Endodermal cell (in vitro differentiated cells): Measurements from ENCODE around the gene IDI1. TPM values are rescaled to one million over a fixed set of nuclear protein-coding genes. Genes with fewer than 3 reads are reported as not detected.

ENCODE experiments used
- DNase-seq: peaks from one replicate; pipeline ENCODE4 v3.0.0-alpha.2; 2017
- H3K27ac ChIP-seq: 2 replicates; pipeline ENCODE4 v1.5.1; 2013; ENCODE audit warnings: mild to moderate bottlenecking, low read depth, low read length, moderate library complexity
- H3K27me3 ChIP-seq: 2 replicates; pipeline ENCODE4 v1.6.1; 2013; ENCODE audit warnings: mild to moderate bottlenecking, low read length, moderate library complexity; ENCODE audit not compliant: insufficient read depth, control insufficient read depth, poor library complexity, severe bottlenecking
- H3K36me3 ChIP-seq: 2 replicates; pipeline ENCODE4 v1.7.0; 2013; ENCODE audit warnings: mild to moderate bottlenecking, low read length, moderate library complexity; ENCODE audit not compliant: control insufficient read depth, insufficient read depth
- H3K4me1 ChIP-seq: one replicate; pipeline ENCODE4 v1.7.0; 2013; ENCODE audit warnings: low read length; ENCODE audit not compliant: control insufficient read depth, insufficient read depth
- H3K4me3 ChIP-seq: 2 replicates; pipeline ENCODE4 v1.5.1; 2013; ENCODE audit warnings: mild to moderate bottlenecking, low read length, moderate library complexity
- H3K9ac ChIP-seq: 2 replicates; pipeline ENCODE4 v1.6.1; 2013; ENCODE audit warnings: mild to moderate bottlenecking, low read length, moderate library complexity; ENCODE audit not compliant: poor library complexity, severe bottlenecking; ENCODE audit errors: extremely low read depth
- H3K9me3 ChIP-seq: 2 replicates; pipeline ENCODE4 v1.6.1; 2013; ENCODE audit warnings: mild to moderate bottlenecking, low read length, moderate library complexity; ENCODE audit not compliant: control insufficient read depth
- H3K27ac Mint-ChIP-seq: 2 replicates; pipeline ENCODE4 v1.8.0; 2020; ENCODE audit warnings: mixed read lengths
- H3K27me3 Mint-ChIP-seq: 2 replicates; pipeline ENCODE4 v1.8.0; 2021; ENCODE audit warnings: mild to moderate bottlenecking, mixed read lengths; ENCODE audit not compliant: insufficient read depth
- H3K36me3 Mint-ChIP-seq: 2 replicates; pipeline ENCODE4 v1.8.0; 2020; ENCODE audit warnings: low read depth, mixed read lengths
- H3K4me1 Mint-ChIP-seq: 2 replicates; pipeline ENCODE4 v1.8.0; 2020; ENCODE audit warnings: mixed read lengths
- H3K4me3 Mint-ChIP-seq: 2 replicates; pipeline ENCODE4 v1.8.0; 2020; ENCODE audit warnings: mild to moderate bottlenecking, moderate library complexity, mixed read lengths
- H3K9me3 Mint-ChIP-seq: 2 replicates; pipeline ENCODE4 v1.8.0; 2020; ENCODE audit warnings: mild to moderate bottlenecking, mixed read lengths
- WGBS, 2 experiments: methylation state at CpG; one replicate each; pipeline versions ENCODE4 v1.1.5 to v1.1.7; 2013; ENCODE audit warnings: missing lambda C conversion rate in 2 of 2, mixed read lengths in 1 of 2; ENCODE audit not compliant: insufficient coverage in 1 of 2, insufficient read length in 1 of 2; 5-methylcytosine and 5-hydroxymethylcytosine counted together
- long read RNA-seq, 4 experiments: library from polyadenylated mRNA in 2 of 4; library from RNA in 1 of 4; library from capped mRNA in 1 of 4; stranded (forward) in 3 of 4; unstranded in 1 of 4; transcript quantifications; one replicate each; pipeline ENCODE4 v2.0.0, GENCODE V29; 2020 to 2021; ENCODE audit warnings: inconsistent platforms in 1 of 4
- polyA plus RNA-seq, 2 experiments: library from polyadenylated mRNA; stranded (reverse); fragments of 50-300 nt; gene quantifications; one replicate each; pipeline ENCODE4 v1.2.3, GENCODE V29; 2013
- total RNA-seq, 2 donors: library from RNA; stranded (reverse); fragmentation: NEBNext Ultra II Directional in 1 of 2; extraction: Animal tissue kit (Norgen Biotek cat#: 25700) in 1 of 2; gene quantifications; 2 replicates in 1 of 2; 3 replicates in 1 of 2; pipeline ENCODE4 v1.2.1, GENCODE V29; 2021
- TF ChIP-seq, protein P1 (sequence below): fragments of 200-600 bp; sonication (generic); conservative IDR thresholded peaks from 2 replicates; pipeline ENCODE4 v1.5.0; 2021; ENCODE audit warnings: antibody characterized with exemption, mild to moderate bottlenecking

The IDI1 gene
- 10 to 100 TPM; 36.3 to 53.3 TPM for total RNA-seq
- polyA plus RNA-seq (2013, experiment 1 of 2): 181 TPM
- polyA plus RNA-seq (2013, experiment 2 of 2): 202 TPM
- long read RNA-seq, experiment 1, transcript IDI1-201 (5 exons, 2,301 nt): major isoform, 10 of 44 reads
- long read RNA-seq, experiment 1, partial matches to known transcripts: 20 of 44 reads
- long read RNA-seq, experiment 1, other reads (novel, unspliced or antisense): 12 of 44 reads
- long read RNA-seq, experiment 2, transcript IDI1-205 (4 exons, 1,066 nt): minor isoform, 28 of 142 reads
- long read RNA-seq, experiment 2, transcript IDI1-201 (5 exons, 2,301 nt): major isoform, 87 of 142 reads
- long read RNA-seq, experiment 2, partial matches to known transcripts: 16 of 142 reads
- long read RNA-seq, experiment 2, other reads (novel, unspliced or antisense): 9 of 142 reads
- long read RNA-seq, experiment 3, transcript IDI1-205 (4 exons, 1,066 nt): minor isoform, 81 of 698 reads
- long read RNA-seq, experiment 3, transcript IDI1-201 (5 exons, 2,301 nt): major isoform, 544 of 698 reads
- long read RNA-seq, experiment 3, partial matches to known transcripts: 60 of 698 reads
- long read RNA-seq, experiment 3, other reads (novel, unspliced or antisense): 13 of 698 reads
- long read RNA-seq, experiment 4, transcript IDI1-205 (4 exons, 1,066 nt): minor isoform, 113 of 318 reads
- long read RNA-seq, experiment 4, transcript IDI1-201 (5 exons, 2,301 nt): major isoform, 168 of 318 reads
- long read RNA-seq, experiment 4, partial matches to known transcripts: 33 of 318 reads
- long read RNA-seq, experiment 4, other reads (novel, unspliced or antisense): 3 of 318 reads

- no peaks in the 10 kb centered on the region for H3K27me3 Mint-ChIP-seq
- TF ChIP-seq, protein P1, sequence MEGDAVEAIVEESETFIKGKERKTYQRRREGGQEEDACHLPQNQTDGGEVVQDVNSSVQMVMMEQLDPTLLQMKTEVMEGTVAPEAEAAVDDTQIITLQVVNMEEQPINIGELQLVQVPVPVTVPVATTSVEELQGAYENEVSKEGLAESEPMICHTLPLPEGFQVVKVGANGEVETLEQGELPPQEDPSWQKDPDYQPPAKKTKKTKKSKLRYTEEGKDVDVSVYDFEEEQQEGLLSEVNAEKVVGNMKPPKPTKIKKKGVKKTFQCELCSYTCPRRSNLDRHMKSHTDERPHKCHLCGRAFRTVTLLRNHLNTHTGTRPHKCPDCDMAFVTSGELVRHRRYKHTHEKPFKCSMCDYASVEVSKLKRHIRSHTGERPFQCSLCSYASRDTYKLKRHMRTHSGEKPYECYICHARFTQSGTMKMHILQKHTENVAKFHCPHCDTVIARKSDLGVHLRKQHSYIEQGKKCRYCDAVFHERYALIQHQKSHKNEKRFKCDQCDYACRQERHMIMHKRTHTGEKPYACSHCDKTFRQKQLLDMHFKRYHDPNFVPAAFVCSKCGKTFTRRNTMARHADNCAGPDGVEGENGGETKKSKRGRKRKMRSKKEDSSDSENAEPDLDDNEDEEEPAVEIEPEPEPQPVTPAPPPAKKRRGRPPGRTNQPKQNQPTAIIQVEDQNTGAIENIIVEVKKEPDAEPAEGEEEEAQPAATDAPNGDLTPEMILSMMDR: no peak
- H3K4me3 ChIP-seq: peak within 1 kb of the TSS; percentile 100
- H3K9ac ChIP-seq: peak within 1 kb of the TSS; percentile 92
- 0% methylated on average over 22 to 83 of the region's 83 CpGs for WGBS, 2 experiments
- H3K9me3 ChIP-seq: no peaks in the 10 kb centered on the region
- peak; percentile 99 for DNase-seq
- peaks cover 51% of the 10 kb centered on the region for H3K36me3 ChIP-seq
- H3K36me3 Mint-ChIP-seq: peaks cover 38% of the 10 kb centered on the region
- peak within 1 kb of the TSS; percentile 99 for H3K27ac Mint-ChIP-seq
- H3K27ac ChIP-seq: peak within 1 kb of the TSS; percentile 99
- peaks cover 3% of the 10 kb centered on the region for H3K4me1 ChIP-seq
- peaks cover 17% of the 10 kb centered on the region for H3K4me1 Mint-ChIP-seq
- H3K27me3 ChIP-seq: no peaks in the 10 kb centered on the region
- no peaks in the 10 kb centered on the region for H3K9me3 Mint-ChIP-seq
- H3K4me3 Mint-ChIP-seq: peak within 1 kb of the TSS; percentile 91
These were observed at the start of gene IDI1 for GRCh38 chr10:1048732-1049424. Gene IDI1, minus strand, starts transcription at chr10:1049119. Its CDS starts 116 bp downstream, at chr10:1049003.

GRCh38 chr10:1097436-1097835 is 48.5 kb upstream of the IDI1 start:
- H3K27ac Mint-ChIP-seq: no peak overlapping the region
- H3K9me3 Mint-ChIP-seq: no peaks in the 10 kb centered on the region
- 96 to 100% methylated on average over 2 to 6 of the region's 6 CpGs for WGBS, 2 experiments

More at GRCh38 chr10:1097436-1097835, 48.5 kb upstream of the IDI1 start:
- Mint-ChIP-seq H3K36me3 (peaks cover 30% of the 10 kb centered on the region), H3K27me3 (no peaks in the 10 kb centered on the region), H3K4me1 (peaks cover 3% of the 10 kb centered on the region), H3K4me3 (no peak overlapping the region)
- no peak for DNase-seq
- Histone ChIP-seq H3K9ac (no peak overlapping the region), H3K4me1 (no peaks in the 10 kb centered on the region), H3K9me3 (no peaks in the 10 kb centered on the region), H3K36me3 (peaks cover 40% of the 10 kb centered on the region), H3K27me3 (no peaks in the 10 kb centered on the region), H3K27ac (no peak overlapping the region), H3K4me3 (no peak overlapping the region)
- TF ChIP-seq, protein P1: no peak
